ENCODE results near the gene CTF1. TPM values are rescaled to one million over a fixed set of nuclear protein-coding genes. Genes with fewer than 3 reads are reported as not detected.
"Not testable (repeated sequence)": the region's sequence is repeated elsewhere in the genome, so short reads cannot be mapped to it uniquely, and the experiment has no call there.

The CTF1 gene
- polyA plus RNA-seq, 3 donors from 2014 or later: not detected

DNA sequence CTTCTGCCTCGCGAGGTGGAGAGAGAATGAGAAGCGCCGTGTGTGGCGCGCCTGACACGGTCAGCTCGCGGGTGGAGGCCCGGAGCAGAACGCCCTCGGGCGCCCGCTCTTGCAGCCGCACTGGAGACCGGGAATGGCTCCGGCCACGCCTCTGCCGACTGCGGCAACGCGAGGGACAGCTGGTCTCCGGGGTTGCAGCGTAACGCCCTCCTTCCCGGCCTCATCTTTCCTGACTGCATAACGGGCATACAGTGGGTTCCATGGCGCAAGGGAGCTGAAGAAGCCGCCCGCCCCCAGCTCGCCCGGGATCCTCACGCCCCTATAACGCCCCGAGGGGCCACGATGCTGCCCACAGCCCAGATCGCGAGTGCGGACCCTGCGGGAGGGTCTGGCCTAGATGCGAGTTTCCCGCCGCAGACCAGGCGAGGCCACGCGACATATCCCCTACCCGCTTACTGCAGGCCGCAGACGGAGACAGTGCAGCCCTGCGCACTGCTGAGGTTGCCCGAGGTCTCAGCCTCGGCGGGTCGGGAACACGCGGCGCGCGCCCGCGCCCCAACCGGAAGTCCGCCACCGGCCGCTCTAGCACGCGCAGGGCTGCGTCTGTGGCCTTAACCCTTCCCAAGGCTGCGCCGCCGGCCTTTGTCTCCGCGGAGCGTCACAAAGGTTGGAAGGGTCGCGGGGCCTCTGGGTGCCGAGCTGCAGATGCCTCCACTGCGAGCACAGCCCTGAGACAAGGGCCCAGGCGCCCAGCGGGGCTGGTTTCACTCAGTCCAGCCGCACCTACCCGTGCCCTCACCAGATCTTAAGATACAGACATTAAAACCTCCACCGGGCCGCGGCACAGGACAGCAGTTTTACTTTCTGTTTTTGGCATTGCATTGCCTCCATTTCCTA, 21.3 kb upstream of the CTF1 start:
- Mint-ChIP-seq H3K27ac (peak overlapping the region; percentile 90 to 99 (median 98)), H3K36me3 (peaks cover 6 to 9% (median 7%) of the 10 kb centered on the region in 3 donors), H3K9me3 (no peaks in the 10 kb centered on the region), H3K4me1 (peaks cover 51 to 54% of the 10 kb centered on the region in 2 donors), H3K27me3 (ENCODE audit: low read depth in 3 of 3) (peaks cover 0 to 11% (median 4%) of the 10 kb centered on the region in 3 donors), H3K4me3 (peak overlapping the region; percentile 84 to 97 (median 86))
- peak; percentile 88 to 91 (median 90) for DNase-seq

DNA sequence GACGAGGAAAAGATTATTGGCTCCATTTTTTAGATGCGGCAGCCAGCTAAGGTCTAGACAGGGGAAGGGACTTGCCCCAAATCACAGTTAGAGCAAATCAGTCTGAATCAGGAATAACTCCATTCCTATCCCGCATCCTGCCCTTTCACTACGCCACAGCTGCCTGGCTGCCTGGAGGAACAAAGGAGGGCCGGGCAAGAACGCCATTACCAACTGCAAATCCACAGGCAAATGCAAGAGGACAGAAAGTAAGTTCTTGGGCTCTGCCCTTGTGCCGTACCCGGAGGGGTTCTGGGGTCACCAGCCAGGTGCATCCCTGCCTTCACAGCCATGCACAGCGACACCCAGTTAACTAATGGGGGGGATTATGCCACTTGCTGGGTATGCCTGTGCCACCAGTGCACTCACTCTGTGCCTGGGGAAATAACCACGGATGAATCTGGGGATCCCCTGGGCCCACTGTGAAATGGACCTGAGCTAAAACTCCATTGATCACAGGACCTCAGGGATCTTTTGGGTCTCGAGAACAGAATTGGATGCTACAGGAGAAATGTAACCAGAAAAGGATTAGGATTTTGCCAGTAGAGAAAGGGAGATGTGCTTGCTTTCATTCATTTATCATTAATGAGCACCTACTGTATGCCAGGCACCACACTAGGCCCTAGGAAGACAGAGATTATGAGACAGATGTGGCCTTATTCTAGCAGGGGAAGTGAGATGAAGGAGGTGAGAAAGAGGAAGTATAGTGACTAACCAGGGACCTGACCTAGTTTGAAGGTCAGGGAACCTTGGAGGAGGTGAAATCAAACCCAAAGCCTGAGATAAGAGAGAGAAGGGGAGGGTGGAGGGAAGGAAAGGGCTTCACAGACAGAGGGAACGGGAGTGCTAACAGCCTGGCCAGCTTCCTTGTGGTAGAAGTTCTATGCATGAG, 20.3 kb upstream of the CTF1 start:
- Mint-ChIP-seq H3K4me3 (peak overlapping the region; percentile 84 to 97 (median 86)), H3K27me3 (ENCODE audit: low read depth in 3 of 3) (peaks cover 0 to 11% (median 4%) of the 10 kb centered on the region in 3 donors), H3K36me3 (peaks cover 6 to 9% (median 7%) of the 10 kb centered on the region in 3 donors), H3K9me3 (no peaks in the 10 kb centered on the region), H3K27ac (peak overlapping the region; percentile 90 to 99 (median 98)), H3K4me1 (peaks cover 54 to 60% of the 10 kb centered on the region in 2 donors)
- peak; percentile 47 to 53 (median 53) for DNase-seq

DNA sequence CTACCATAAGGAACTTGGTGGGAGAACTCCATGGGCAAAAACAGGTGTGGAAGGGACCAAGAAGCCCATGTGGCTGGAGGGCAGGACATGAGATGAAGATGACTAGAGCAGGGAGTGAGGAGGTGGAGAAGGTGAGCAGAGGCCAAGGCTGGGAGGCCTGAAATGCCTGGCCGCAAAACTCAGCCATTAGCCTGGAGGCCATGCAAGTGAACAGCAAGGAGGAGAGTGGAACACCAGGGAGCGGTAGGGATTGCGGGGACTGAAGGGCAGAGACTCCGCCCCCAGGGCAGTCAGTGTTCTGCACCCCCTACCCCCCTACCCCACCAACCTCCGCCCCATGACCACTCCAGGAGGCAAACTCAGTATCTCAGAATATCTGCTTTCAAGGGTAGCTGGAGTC, 19.5 kb upstream of the CTF1 start:
- no peaks in the 10 kb centered on the region for H3K9me3 Mint-ChIP-seq
- DNase-seq: no peak
- peaks cover 6 to 8% (median 7%) of the 10 kb centered on the region in 3 donors for H3K36me3 Mint-ChIP-seq
- H3K27me3 Mint-ChIP-seq (ENCODE audit: low read depth in 3 of 3): peaks cover 0 to 11% (median 2%) of the 10 kb centered on the region in 3 donors
- peaks cover 54 to 59% of the 10 kb centered on the region in 2 donors for H3K4me1 Mint-ChIP-seq
- peak overlapping the region; percentile 90 to 99 (median 98) for H3K27ac Mint-ChIP-seq
- peak overlapping the region; percentile 84 to 97 (median 86) for H3K4me3 Mint-ChIP-seq

DNA sequence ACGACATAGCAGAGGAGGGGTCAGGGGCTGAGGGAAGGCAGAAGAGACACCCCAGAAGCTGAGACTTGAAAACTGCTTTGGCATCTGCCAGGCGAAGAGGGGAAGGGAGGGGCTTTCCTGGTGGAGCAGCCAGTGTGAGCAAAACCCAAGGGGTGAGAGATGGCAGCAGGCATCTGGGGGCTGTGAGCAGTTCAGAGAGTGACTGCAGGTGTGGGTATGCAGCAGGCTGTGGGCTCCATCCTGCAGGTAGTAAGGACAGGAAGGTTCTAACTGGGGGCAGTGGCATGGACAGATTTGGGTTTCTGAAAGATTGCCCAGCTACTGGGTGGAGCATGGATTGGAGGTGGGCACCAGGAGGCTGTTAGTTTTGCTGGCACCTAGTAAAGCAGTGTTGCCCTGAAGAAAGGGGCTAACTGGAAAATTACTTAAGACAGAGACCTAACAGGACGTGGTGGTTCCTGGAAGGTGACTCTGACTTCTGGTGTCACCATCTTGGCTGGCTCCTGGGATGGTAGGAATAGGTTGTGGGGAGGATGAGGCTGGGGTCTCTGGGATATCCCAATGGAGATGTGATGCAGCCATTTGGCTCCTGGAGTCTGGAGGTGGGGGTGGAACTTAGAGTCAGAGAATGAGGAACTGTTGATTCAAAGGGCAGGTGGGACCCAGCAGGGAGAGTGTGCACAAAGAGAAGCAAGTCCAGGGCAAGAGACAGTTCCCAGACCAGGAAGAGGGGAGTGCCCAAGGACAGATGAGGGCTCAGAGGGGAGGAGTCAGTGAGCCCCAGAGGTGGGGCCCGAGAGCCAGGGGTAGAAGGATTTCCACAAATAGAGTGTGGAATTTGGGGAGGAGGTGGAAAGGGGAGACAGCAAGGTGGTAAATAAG, 13.7 kb upstream of the CTF1 start:
- Mint-ChIP-seq H3K36me3 (peaks cover 7 to 10% (median 8%) of the 10 kb centered on the region in 3 donors), H3K27ac (peak overlapping the region; percentile 43 to 81 (median 76)), H3K4me1 (peaks cover 22 to 37% of the 10 kb centered on the region in 2 donors), H3K27me3 (ENCODE audit: low read depth in 3 of 3) (no peaks in the 10 kb centered on the region), H3K9me3 (no peaks in the 10 kb centered on the region), H3K4me3 (no peak overlapping the region)
- no peak for DNase-seq

DNA sequence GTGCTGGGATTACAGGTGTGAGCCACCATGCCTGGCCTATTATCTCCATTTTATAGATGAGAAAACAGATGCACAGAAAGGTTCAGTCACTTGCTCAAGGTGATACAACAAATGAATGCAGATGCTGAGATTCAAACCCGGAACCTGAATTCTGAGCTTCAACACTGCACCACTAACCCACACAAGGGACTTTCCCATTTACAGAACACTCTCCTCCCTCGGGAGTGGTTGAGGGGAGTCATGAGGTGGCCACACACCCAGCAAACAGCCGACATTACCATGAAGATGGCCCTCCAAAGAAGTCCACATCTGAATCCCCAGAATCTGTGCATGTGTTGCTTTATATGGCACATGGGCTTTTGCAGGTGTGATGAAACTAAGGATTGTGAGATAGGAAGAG, 11.7 kb upstream of the CTF1 start:
- Mint-ChIP-seq H3K4me3 (no peak overlapping the region), H3K9me3 (no peaks in the 10 kb centered on the region)

DNA sequence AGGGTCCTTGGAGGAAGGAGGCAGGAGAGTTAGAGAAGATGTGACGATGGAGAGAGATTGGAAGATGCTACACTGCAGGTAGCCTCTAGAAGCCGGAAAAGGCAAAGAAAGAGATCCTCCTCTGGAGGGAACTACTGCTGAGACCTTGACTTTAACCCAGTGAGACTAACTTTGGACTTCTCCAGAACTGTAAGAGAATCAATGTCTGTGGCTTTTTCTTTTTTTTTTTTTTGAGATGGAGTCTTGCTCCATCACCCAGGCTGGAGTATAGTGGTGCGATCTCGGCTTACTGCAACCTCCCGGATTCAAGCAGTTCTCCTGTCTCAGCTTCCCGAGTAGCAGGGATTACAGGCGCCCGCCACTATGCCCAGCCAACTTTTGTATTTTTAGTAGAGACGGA, 11.2 kb upstream of the CTF1 start:
- H3K36me3 Mint-ChIP-seq: peaks cover 11 to 20% (median 18%) of the 10 kb centered on the region in 3 donors
- H3K27me3 Mint-ChIP-seq (ENCODE audit: low read depth in 3 of 3): no peaks in the 10 kb centered on the region
- no peaks in the 10 kb centered on the region for H3K9me3 Mint-ChIP-seq
- no peak overlapping the region for H3K4me3 Mint-ChIP-seq
- peaks cover 21 to 28% of the 10 kb centered on the region in 2 donors for H3K4me1 Mint-ChIP-seq
- H3K27ac Mint-ChIP-seq: peak overlapping the region; percentile 13 to 67 (median 44)
- DNase-seq: no peak

More for the DNA sequence above, 11.7 kb upstream of the CTF1 start:
- Mint-ChIP-seq H3K27me3 (ENCODE audit: low read depth in 3 of 3) (no peaks in the 10 kb centered on the region), H3K27ac (peak overlapping the region; percentile 13 to 67 (median 44)), H3K36me3 (peaks cover 9 to 18% (median 16%) of the 10 kb centered on the region in 3 donors), H3K4me1 (peaks cover 21 to 28% of the 10 kb centered on the region in 2 donors)
- no peak for DNase-seq

DNA sequence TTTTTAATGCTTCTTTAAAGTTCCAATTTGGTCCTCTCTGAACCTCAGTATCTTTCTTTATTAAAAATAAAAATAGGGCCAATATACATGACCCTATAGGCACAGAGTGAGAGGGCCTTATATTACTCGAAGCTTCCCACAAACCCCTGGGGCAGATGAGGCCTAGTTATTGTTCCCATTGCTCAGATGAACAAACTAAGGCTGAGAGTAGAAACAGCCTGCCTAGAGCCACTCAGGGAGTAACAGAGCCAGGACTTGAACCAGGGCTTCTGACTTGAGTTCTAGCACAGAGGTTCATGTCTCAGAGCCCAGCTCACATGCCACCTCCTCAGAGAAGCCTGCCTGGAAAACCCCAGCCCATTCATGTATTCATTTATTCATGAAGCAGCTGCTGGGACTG, 10.3 kb upstream of the CTF1 start:
- no peaks in the 10 kb centered on the region for H3K27me3 Mint-ChIP-seq (ENCODE audit: low read depth in 3 of 3)
- H3K4me3 Mint-ChIP-seq: no peak overlapping the region
- H3K27ac Mint-ChIP-seq: peak overlapping the region in 4 of 6 donors; percentile 36 to 74 (median 47)
- H3K4me1 Mint-ChIP-seq: peaks cover 18 to 22% of the 10 kb centered on the region in 2 donors
- peaks cover 11 to 20% (median 18%) of the 10 kb centered on the region in 3 donors for H3K36me3 Mint-ChIP-seq
- no peaks in the 10 kb centered on the region for H3K9me3 Mint-ChIP-seq
- no peak for DNase-seq

DNA sequence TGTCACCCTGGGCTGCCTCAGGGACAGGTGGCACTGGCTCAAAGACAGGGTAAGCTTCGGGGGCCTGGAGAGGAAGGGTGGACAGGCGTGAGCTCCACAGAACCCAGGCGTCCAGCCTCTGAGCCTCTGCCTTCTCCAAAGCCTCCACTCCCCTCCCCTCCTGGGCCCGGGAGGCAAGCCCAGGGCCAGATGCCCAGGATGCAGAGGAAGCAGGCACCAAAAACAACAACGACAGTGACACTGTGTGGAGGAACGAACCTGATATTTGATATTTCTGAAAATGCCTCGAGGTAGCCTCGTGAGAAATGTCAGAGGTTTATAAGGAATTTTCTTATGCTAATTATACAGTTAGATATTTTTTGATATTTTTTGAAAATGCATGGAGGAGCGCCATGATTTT, 8.5 kb upstream of the CTF1 start:
- Mint-ChIP-seq H3K36me3 (peaks cover 11 to 18% (median 16%) of the 10 kb centered on the region in 3 donors), H3K4me1 (peaks cover 17 to 19% of the 10 kb centered on the region in 2 donors), H3K4me3 (no peak overlapping the region), H3K27me3 (ENCODE audit: low read depth in 3 of 3) (peaks cover 0 to 4% (median 1%) of the 10 kb centered on the region in 3 donors), H3K9me3 (no peaks in the 10 kb centered on the region), H3K27ac (no peak overlapping the region)
- no peak for DNase-seq

DNA sequence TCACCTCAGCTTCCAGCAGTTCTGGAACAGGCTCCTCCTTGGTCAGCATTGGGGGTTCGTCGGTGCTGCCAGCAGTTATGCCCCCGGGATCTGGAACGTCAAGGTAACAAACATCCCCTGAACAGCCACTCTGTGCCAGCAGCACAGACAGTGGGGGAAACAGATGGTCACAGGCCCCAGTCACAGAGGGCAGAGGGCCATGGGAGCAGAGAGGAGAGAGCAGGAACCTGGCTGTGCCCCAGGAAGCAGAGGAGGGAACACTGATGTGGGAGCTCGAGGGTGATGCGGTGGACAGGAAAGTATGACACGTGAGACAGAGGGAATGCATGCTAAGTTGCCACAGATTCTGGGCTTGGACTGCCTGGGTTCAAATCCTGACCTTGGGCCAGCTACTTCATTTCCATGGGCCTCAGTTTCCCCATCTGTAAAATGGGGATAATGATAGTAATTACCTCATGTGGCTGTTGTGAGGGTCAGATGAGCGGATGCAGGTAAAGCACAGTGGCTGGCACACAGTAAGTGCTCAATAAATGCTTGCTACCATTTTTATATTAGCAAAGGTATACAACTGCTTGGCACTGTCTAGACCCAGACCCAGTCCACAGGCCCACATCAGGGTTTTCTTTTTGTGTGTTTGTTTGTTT, 7.4 kb upstream of the CTF1 start:
- no peak overlapping the region for H3K4me3 Mint-ChIP-seq
- peak overlapping the region in 1 of 6 donors; percentile 46 for H3K27ac Mint-ChIP-seq
- no peaks in the 10 kb centered on the region for H3K9me3 Mint-ChIP-seq

DNA sequence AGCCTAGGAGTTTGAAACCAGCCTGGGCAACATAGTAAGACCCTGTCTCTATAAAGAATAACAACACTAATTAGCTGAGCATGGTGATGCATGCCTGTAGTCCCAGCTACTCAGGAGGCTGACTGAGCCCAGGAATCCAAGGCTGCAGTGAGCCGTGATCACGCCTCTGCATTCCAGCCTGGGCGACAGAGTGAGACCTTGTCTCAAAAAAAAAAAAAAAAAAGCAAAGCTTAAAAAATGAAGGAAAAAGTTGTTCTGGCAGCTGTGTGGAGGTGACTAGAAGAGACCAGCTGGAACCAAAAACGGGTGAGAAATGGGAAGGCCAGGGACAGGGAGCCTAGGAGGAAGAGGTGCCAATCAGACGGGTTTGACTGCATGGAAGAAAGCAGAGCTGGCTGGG, 6.7 kb upstream of the CTF1 start:
- DNase-seq: no peak
- H3K9me3 Mint-ChIP-seq: no peaks in the 10 kb centered on the region
- H3K36me3 Mint-ChIP-seq: peaks cover 11 to 18% (median 14%) of the 10 kb centered on the region in 3 donors
- H3K4me1 Mint-ChIP-seq: peaks cover 27 to 28% of the 10 kb centered on the region in 2 donors
- H3K4me3 Mint-ChIP-seq: peak overlapping the region in 1 of 5 donors; percentile 21
- H3K27ac Mint-ChIP-seq: no peak overlapping the region
- peaks cover 0 to 4% (median 3%) of the 10 kb centered on the region in 3 donors for H3K27me3 Mint-ChIP-seq (ENCODE audit: low read depth in 3 of 3)

More for the DNA sequence above, 7.4 kb upstream of the CTF1 start:
- peaks cover 22% of the 10 kb centered on the region in 2 donors for H3K4me1 Mint-ChIP-seq
- no peak for DNase-seq
- peaks cover 0 to 4% (median 1%) of the 10 kb centered on the region in 3 donors for H3K27me3 Mint-ChIP-seq (ENCODE audit: low read depth in 3 of 3)
- peaks cover 11 to 18% (median 14%) of the 10 kb centered on the region in 3 donors for H3K36me3 Mint-ChIP-seq

DNA sequence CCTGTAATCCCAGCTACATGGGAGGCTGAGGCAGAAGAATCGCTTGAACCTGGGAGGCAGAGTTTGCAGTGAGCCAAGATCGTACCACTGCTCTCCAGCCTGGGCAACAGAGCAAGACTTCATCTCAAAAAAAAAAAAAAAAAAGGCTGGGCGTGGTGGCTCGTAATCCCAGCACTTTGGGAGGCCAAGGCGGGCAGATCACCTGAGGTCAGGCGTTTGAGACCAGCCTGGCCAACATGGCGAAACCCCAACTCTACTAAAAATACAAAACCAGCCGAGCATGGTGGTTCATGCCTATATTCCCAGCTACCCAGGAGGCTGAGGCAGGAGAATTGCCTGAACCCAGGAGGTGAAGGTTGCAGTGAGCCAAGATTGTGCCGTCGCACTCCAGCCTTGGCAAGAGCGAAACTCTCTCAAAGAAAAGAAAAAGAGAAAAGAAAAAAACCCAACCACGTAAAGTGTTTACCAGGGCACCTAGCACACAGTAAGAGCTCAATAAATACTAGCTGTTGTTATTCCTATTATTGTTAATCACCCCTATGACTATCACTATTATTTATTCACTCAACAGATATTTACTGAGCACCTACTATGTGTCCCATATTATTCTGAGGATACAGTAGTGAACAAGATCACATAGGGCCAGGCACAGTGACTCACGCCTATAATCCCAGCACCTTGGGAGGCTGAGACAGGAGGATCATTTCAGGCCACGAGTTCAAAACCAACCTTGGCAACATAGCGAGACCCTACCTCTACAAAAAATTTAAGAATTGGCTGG, 5.2 kb upstream of the CTF1 start:
- H3K4me1 Mint-ChIP-seq: peaks cover 34 to 38% of the 10 kb centered on the region in 2 donors
- not testable (repeated sequence) for H3K27me3 Mint-ChIP-seq (ENCODE audit: low read depth in 3 of 3); DNase-seq

More for the DNA sequence above, 5.2 kb upstream of the CTF1 start:
- Mint-ChIP-seq H3K4me3 (peak overlapping the region; percentile 24 to 53 (median 33)), H3K27ac (peak overlapping the region in 1 of 6 donors; percentile 51), H3K36me3 (peaks cover 7 to 14% (median 9%) of the 10 kb centered on the region in 3 donors)
- not testable (repeated sequence) for H3K9me3 Mint-ChIP-seq

Data from immature natural killer cell (primary cell).